ENCODE data around the gene APIP. TPM values are rescaled to one million over a fixed set of nuclear protein-coding genes. Genes with fewer than 3 reads are reported as not detected.

APIP gene, protein sequence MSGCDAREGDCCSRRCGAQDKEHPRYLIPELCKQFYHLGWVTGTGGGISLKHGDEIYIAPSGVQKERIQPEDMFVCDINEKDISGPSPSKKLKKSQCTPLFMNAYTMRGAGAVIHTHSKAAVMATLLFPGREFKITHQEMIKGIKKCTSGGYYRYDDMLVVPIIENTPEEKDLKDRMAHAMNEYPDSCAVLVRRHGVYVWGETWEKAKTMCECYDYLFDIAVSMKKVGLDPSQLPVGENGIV
- total RNA-seq: 29.5 and 35.6 TPM in 2 replicates

DNA sequence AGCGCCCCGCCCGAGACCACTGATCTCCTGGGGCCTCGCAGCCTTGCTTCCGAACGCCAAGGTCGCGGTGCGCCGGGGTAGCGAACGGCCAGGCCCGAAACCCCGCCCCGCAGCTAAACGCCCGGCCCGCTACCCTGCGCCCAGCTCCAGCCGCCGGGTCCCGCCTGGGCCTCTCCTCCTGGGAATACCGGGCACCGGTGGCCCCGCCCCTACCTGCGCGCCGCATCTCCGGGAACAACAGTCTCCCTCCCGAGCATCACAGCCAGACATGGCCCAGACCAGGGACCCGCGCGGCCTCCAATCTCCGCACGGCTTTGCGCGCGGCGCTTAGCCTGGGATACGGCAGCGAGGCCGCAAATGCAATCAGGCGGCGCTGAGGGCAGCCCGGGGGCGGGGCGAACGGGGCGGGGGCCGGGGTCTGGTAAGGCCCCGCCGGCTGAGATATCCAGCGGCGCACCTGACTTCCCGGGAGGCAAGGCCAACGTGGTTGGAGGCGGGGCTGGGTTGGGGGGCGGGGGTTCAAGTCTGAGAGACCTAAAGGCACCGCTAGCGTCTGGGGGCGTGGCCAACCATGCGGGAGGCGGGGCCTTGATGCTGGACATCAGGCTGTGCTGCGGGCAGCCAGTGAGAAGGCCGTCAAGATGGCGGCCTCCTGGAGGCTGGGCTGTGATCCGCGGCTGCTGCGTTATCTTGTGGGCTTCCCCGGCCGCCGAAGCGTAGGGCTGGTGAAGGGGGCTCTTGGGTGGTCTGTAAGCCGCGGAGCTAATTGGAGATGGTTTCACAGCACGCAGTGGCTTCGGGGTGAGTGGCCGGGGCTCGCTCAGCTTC, at the start of gene APIP, which contains the start of gene PDHX:
APIP (minus strand) TSS at position 365 of the 828 bp plus-strand sequence; CDS start at position 270, 95 bp downstream.
PDHX (plus strand) TSS at position 604 of the 828 bp plus-strand sequence; CDS start at position 642, 38 bp downstream.

Small RNA genes lying within 50 kb of the gene (small RNA-seq; reads per million reads assigned to genes)
- not detected for gene MIR1343

Other genes with a start within 250 kb of the APIP start
- gene PDHX, start 239 bp upstream of the APIP start, total RNA-seq: 40.2 and 45.1 TPM in 2 replicates
- gene CD44, start 222.8 kb upstream of the APIP start, total RNA-seq: 111 and 188 TPM in 2 replicates